GM21576 (cell line): ENCODE data around the gene OTOGL.

Source experiments
- ATAC-seq: cut with Tn5 transposase; IDR thresholded peaks from one replicate; pipeline ENCODE4 v1.9.1; 2021; ENCODE audit warnings: mild to moderate bottlenecking, moderate library complexity; ENCODE audit not compliant: unreplicated experiment

Gene OTOGL

GRCh38 chr12:80176706-80177105, 77.4 kb downstream of the OTOGL start:
- ATAC-seq: no peak

- ATAC-seq: peak; percentile 92
These were observed 79.5 kb downstream of the OTOGL start for GRCh38 chr12:80178846-80179245.

GRCh38 chr12:80183939-80184338, 84.6 kb downstream of the OTOGL start:
- no peak for ATAC-seq

GRCh38 chr12:80184926-80185325, 85.6 kb downstream of the OTOGL start:
- no peak for ATAC-seq

GRCh38 chr12:80186727-80187217, 87.4 kb downstream of the OTOGL start:
- ATAC-seq: peak; percentile 77

GRCh38 chr12:80187660-80188090, 88.3 kb downstream of the OTOGL start:
- ATAC-seq: peak; percentile 48

GRCh38 chr12:80188576-80188975, 89.2 kb downstream of the OTOGL start:
- ATAC-seq: no peak

- no peak for ATAC-seq
These were observed 89.9 kb downstream of the OTOGL start for GRCh38 chr12:80189241-80189640.

- ATAC-seq: no peak
These were observed 90.7 kb downstream of the OTOGL start for GRCh38 chr12:80190001-80190400.

- ATAC-seq: no peak
These were observed 92.8 kb downstream of the OTOGL start for GRCh38 chr12:80192087-80192486.

- no peak for ATAC-seq
These were observed 94.5 kb downstream of the OTOGL start for GRCh38 chr12:80193865-80194264.

GRCh38 chr12:80195074-80195726, 95.9 kb downstream of the OTOGL start:
- peak; percentile 57 for ATAC-seq

- ATAC-seq: no peak
These were observed 96.4 kb downstream of the OTOGL start for GRCh38 chr12:80195737-80196136.

- no peak for ATAC-seq
These were observed 97.1 kb downstream of the OTOGL start for GRCh38 chr12:80196419-80196818.

GRCh38 chr12:80198782-80199337, 99.5 kb downstream of the OTOGL start:
- no peak for ATAC-seq

- no peak for ATAC-seq
These were observed 100.6 kb downstream of the OTOGL start for GRCh38 chr12:80199931-80200330.

- no peak for ATAC-seq
These were observed 101.1 kb downstream of the OTOGL start for GRCh38 chr12:80200414-80200813.

GRCh38 chr12:80201908-80202307, 102.6 kb downstream of the OTOGL start:
- ATAC-seq: no peak

GRCh38 chr12:80205960-80206359, 106.6 kb downstream of the OTOGL start:
- no peak for ATAC-seq

- ATAC-seq: no peak
These were observed 108.7 kb downstream of the OTOGL start for GRCh38 chr12:80208071-80208470.

- ATAC-seq: no peak
These were observed 112.3 kb downstream of the OTOGL start for GRCh38 chr12:80211671-80212070.

GRCh38 chr12:80212938-80213645, 113.8 kb downstream of the OTOGL start:
- ATAC-seq: no peak
